GM18519 (cell line): ENCODE results near the gene CCZ1.
"Not testable (repeated sequence)": the region's sequence is repeated elsewhere in the genome, so short reads cannot be mapped to it uniquely, and the experiment has no call there.

Source experiments
- ATAC-seq: cut with Tn5 transposase; IDR thresholded peaks from one replicate; pipeline ENCODE4 v1.9.1; 2021; ENCODE audit warnings: mild to moderate bottlenecking, moderate library complexity; ENCODE audit not compliant: unreplicated experiment, low FRiP score

CCZ1 gene

DNA sequence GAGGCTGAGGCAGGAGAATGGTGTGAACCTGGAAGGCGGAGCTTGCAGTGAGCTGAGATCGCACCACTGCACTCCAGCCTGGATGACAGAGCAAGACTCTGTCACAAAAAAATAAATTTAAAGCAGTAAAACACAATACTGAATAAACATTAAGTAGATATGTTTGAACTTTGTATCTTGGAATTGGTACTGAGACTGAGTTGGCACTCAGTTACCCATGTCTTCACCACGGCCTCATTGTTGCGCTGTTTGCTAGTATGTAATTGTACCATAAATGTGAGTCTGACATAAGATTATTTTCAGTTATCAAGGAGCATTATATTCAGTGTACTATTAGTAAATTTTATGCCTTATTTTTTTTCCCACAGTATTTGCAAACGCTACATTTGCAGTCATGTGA lies 6.2 kb downstream of the CCZ1 start:
- ATAC-seq, result not testable (repeated sequence)

DNA sequence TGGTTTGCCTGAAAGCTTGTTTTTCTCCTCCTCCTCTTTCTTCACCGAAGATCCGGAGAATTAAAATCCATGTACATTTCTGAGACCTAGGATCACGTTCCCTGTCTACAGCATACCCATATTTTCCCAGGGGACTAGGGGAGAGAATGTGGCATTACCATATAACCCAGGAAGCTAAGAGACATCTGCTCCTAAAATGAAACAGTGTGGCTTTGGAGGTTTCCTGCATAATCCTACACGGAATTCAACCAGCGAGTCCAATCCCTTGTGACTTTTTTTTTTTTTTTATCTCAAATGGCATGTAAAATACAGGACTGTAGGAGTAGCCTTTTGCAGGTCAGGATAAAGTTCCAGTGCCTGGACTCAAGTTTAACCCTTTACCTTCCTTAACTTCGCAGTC lies 10.3 kb downstream of the CCZ1 start:
- ATAC-seq, result not testable (repeated sequence)

DNA sequence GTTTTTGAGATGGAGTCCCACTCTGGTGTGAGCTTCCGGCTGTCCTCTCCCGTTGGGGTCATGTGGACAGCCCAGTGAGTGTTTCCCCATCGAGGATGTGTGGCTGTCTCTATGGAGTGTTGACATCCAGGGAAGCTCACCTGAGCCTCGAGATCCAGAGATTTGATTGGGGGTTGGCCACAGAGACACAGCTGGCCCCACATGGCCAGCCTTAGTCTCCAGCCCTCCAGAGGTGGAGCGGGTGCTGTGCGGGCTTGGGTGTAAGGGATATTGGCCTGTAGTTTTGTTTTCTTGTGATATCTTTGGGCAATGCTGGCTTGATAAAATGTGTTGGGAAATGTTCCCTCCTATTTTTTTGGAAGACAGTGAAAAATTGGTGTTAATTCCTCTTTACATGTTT lies 18.0 kb downstream of the CCZ1 start:
- ATAC-seq, result not testable (repeated sequence)

DNA sequence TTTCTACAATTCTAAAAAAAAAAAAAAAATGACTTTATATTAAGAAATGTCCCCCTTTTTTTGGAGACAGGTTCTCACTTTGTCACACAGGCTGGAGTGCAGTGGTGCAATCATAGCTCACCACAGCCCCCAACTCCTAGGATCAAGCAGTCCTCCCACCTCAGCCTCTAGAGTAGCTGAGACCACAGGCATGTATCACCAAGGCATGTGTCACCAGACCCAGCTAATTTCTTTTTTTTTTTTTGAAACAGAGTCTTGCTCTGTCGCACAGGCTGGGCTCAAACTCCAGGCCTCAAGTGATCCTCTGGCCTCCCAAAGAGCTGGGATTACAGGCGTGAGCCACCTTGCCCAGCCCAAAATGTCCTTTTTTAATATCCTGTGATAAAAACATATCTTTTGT lies 25.6 kb downstream of the CCZ1 start:
- not testable (repeated sequence) for ATAC-seq

GRCh38 chr7:5924630-5925029 lies 26.1 kb downstream of the CCZ1 start:
- not testable (repeated sequence) for ATAC-seq

DNA sequence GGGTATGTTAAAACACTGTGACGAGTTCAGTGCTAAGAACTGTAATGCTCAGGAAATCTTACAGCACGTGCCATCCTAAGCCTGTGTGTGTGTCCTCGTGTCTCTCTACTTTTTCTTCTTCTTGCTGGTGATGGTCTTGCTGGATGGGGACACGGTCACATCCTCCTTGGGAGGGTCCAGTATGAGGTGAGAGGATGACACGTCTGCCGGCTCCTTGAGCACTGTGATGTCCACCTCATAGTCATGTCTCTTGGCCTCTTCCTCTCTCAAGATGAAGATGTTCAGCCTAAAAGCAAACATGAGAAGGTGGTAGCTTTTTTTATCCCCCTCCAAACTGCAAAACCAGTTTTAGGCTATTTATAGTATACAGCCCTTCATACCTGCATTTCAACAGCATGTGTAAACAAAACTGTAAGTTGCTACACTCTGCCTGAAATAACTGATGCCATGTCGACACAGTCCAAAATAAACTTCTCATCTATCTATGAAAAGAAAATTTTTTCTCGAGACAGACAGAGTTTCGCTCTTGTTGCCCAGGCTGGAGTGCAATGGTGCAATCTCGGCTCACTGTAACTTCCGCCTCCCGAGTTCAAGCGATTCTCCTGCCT lies 27.8 kb downstream of the CCZ1 start:
- not testable (repeated sequence) for ATAC-seq

DNA sequence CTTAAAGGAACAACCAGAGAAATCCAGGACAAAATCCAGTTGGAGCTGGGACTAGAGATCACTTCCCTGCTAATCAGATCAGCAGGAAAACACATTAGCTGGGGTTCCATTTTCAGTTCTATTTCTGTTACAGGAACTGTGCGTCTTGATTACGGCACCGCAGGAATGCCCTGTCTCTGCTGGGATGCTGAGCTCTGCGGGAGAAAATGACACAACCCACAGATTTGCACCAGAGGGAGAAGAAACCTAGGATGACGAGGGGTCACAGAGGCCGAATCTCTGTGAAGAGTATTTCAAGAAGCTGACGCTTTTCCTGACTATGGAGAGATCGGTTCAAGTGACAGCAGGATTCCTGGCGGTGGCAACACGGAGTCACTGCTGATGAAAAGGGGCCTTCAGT lies 31.8 kb downstream of the CCZ1 start:
- ATAC-seq, result not testable (repeated sequence)

- ATAC-seq, result not testable (repeated sequence)
Measured at GRCh38 chr7:5931250-5931649, 32.7 kb downstream of the CCZ1 start.

- not testable (repeated sequence) for ATAC-seq
Measured at GRCh38 chr7:5931905-5932644, 33.5 kb downstream of the CCZ1 start.

GRCh38 chr7:5934945-5935450 lies 36.5 kb downstream of the CCZ1 start:
- not testable (repeated sequence) for ATAC-seq

DNA sequence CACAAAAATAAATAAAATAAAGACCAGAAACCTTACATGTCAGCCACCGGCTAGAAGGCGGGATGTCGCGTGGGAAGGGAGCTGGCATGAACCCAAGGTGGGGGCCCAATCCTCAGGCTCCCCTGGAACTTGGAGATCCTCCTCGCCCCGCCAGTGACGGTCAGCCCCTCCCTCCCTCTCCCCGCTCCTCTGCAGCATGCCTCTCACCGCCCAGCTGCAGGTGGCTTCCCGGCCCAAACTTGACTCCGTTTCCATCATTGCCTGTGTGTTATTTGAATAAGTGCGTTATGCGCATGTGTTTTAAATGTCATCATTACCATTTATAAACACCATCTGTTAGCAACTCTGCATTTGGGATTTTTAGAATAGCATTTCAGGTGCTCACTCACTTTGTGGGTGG lies 64.7 kb downstream of the CCZ1 start:
- ATAC-seq, result not testable (repeated sequence)

DNA sequence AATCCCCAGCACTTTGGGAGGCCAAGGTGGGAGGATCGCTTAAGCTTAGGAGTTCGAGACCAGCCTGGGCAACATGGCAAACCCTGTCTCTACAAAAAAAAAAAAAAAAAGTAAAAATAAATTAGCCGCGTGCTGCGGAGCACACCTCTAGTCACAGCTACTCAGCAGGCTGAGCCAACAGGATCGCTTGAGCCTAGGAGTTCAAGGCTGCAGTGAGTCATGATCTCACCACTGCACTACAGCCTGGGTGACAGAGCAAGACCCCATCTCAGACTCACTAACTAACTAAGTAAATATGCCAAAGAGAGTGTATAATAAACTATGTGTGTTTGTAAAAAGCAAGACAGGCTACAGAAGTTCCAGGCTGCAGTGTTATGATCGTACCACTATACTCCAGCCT lies 65.3 kb downstream of the CCZ1 start:
- ATAC-seq, result not testable (repeated sequence)

DNA sequence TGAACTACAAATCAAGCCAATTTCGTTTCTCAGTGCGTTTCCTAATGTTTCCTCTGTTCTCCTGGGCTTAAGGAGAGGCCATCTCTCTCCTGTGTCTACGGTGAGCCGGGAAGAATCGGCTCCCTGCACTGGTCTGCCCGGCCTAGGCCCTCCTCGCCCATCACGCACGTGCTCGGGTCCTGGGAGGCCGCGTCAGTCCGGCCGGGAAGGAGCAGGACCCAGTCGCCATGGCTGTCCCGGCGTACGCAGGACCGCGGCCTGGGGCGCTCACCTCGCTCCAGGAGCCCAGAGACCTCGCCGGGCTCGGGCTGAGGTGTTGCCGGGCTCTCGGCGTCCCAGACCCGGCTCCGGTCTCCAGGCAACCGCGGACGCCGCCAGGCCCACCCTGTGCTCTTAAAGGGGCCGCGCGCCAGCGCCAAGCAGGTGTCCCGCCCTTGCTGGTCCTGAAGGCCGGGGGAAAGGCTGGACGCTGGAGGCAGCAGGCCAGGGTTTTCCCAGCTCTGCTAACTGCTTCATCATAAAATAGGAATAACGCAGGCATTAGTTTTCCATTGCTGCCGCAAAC lies 71.9 kb downstream of the CCZ1 start, which contains the start of gene RSPH10B:
TSS of gene RSPH10B (minus strand) at position 343 of the 565 bp plus-strand sequence. CDS start 3,573 bp downstream, outside the sequence.
- not testable (repeated sequence) for ATAC-seq

- not testable (repeated sequence) for ATAC-seq
Measured at GRCh38 chr7:5973580-5973979, 75.0 kb downstream of the CCZ1 start.
